Measurements from ENCODE around the gene RHOB. TPM values are rescaled to one million over a fixed set of nuclear protein-coding genes. Genes with fewer than 3 reads are reported as not detected.

RHOB gene
- total and polyA plus RNA-seq, 8 donors: 143 to 1,146 (median 424) TPM

GRCh38 chr2:20478961-20479360 lies 32.1 kb downstream of the RHOB start:
- peaks cover 0 to 17% (median 7%) of the 10 kb centered on the region in 4 donors for H3K4me1 ChIP-seq
- WGBS, 5 donors: 83 to 95% (median 94%) methylated on average over 5 to 7 of the region's 7 CpGs
- no peak overlapping the region for H3K4me3 ChIP-seq
- H3K27me3 ChIP-seq: no peaks in the 10 kb centered on the region
- intact Hi-C loops (cut with DNase I; ENCODE audit: low total_unique reads): no loop called here
- TF ChIP-seq CTCF (IDR thresholded peaks at IDR 0.05) (no peak), EP300 (IDR thresholded peaks at IDR 0.05) (no peak), POLR2A (IDR thresholded peaks at IDR 0.05) (no peak), POLR2AphosphoS5 (IDR thresholded peaks at IDR 0.05) (no peak)
- DNase-seq: no peak
- no peak overlapping the region for H3K27ac ChIP-seq
- no peaks in the 10 kb centered on the region for H3K36me3 ChIP-seq
- H3K9me3 ChIP-seq: no peaks in the 10 kb centered on the region

- TF ChIP-seq CTCF (IDR thresholded peaks at IDR 0.05) (no peak), POLR2A (IDR thresholded peaks at IDR 0.05) (no peak), EP300 (IDR thresholded peaks at IDR 0.05) (no peak), POLR2AphosphoS5 (IDR thresholded peaks at IDR 0.05) (no peak)
- Histone ChIP-seq H3K4me1 (peaks cover 0 to 19% (median 9%) of the 10 kb centered on the region in 4 donors), H3K27ac (no peak overlapping the region), H3K9me3 (no peaks in the 10 kb centered on the region), H3K4me3 (no peak overlapping the region), H3K27me3 (no peaks in the 10 kb centered on the region), H3K36me3 (no peaks in the 10 kb centered on the region)
- whole genome bisulfite sequencing, 5 donors: 81 to 91% (median 83%) methylated on average over 9 of the region's 9 CpGs
- DNase-seq: no peak
- intact Hi-C loops (cut with DNase I; ENCODE audit: low total_unique reads): no loop called here
Measured at GRCh38 chr2:20479835-20480234, 33.0 kb downstream of the RHOB start.

GRCh38 chr2:20480913-20481312 lies 34.0 kb downstream of the RHOB start:
- no peak for TF ChIP-seq POLR2AphosphoS5 (IDR thresholded peaks at IDR 0.05)
- TF ChIP-seq POLR2A (IDR thresholded peaks at IDR 0.05): no peak
- TF ChIP-seq EP300 (IDR thresholded peaks at IDR 0.05): no peak
- TF ChIP-seq CTCF (IDR thresholded peaks at IDR 0.05): no peak
- WGBS, 5 donors: 52 to 73% (median 62%) methylated on average over 4 of the region's 4 CpGs
- DNase-seq: no peak
- Histone ChIP-seq H3K27me3 (no peaks in the 10 kb centered on the region), H3K27ac (no peak overlapping the region), H3K4me3 (no peak overlapping the region), H3K4me1 (peaks cover 0 to 19% (median 9%) of the 10 kb centered on the region in 4 donors), H3K36me3 (no peaks in the 10 kb centered on the region), H3K9me3 (no peaks in the 10 kb centered on the region)
- intact Hi-C loops (cut with DNase I; ENCODE audit: low total_unique reads): no loop called here

GRCh38 chr2:20481798-20482405 lies 35.0 kb downstream of the RHOB start:
- 80 to 92% (median 89%) methylated on average over 5 of the region's 5 CpGs for WGBS, 5 donors
- DNase-seq: no peak

GRCh38 chr2:20482725-20483124 lies 35.9 kb downstream of the RHOB start:
- Histone ChIP-seq H3K27me3 (no peaks in the 10 kb centered on the region), H3K27ac (peak overlapping the region in 4 of 5 donors; percentile 38 to 73 (median 52)), H3K4me1 (peaks cover 0 to 19% (median 9%) of the 10 kb centered on the region in 4 donors), H3K9me3 (no peaks in the 10 kb centered on the region), H3K36me3 (no peaks in the 10 kb centered on the region), H3K4me3 (no peak overlapping the region)
- no peak for DNase-seq
- 79 to 92% (median 88%) methylated on average over 3 of the region's 3 CpGs for WGBS, 5 donors
- TF ChIP-seq CTCF (IDR thresholded peaks at IDR 0.05) (no peak), EP300 (IDR thresholded peaks at IDR 0.05) (no peak), POLR2AphosphoS5 (IDR thresholded peaks at IDR 0.05) (no peak), POLR2A (IDR thresholded peaks at IDR 0.05) (no peak)
- intact Hi-C loops (cut with DNase I; ENCODE audit: low total_unique reads): no loop called here

More at GRCh38 chr2:20481798-20482405, 35.0 kb downstream of the RHOB start:
- peaks cover 0 to 19% (median 9%) of the 10 kb centered on the region in 4 donors for H3K4me1 ChIP-seq
- no peaks in the 10 kb centered on the region for H3K27me3 ChIP-seq
- TF ChIP-seq EP300 (IDR thresholded peaks at IDR 0.05) (no peak), POLR2AphosphoS5 (IDR thresholded peaks at IDR 0.05) (peak in 1 of 3 donors; percentile 21)
- no peaks in the 10 kb centered on the region for H3K36me3 ChIP-seq
- peak overlapping the region in 3 of 5 donors; percentile 15 to 73 (median 54) for H3K27ac ChIP-seq
- no peak overlapping the region for H3K4me3 ChIP-seq
- intact Hi-C loops (cut with DNase I; ENCODE audit: low total_unique reads): no loop called here
- no peaks in the 10 kb centered on the region for H3K9me3 ChIP-seq
